Left ventricle myocardium inferior (tissue), 1 donor: ENCODE measurements around the gene SSNA1. TPM values are rescaled to one million over a fixed set of nuclear protein-coding genes. Genes with fewer than 3 reads are reported as not detected.

Experiments used
- microRNA-seq: library from miRNA; unstranded; fragments of <30 nt; microRNA quantifications from one replicate; pipeline ENCODE4 v1.2.0, GENCODE V29; 2020
- total RNA-seq: library from RNA; stranded (reverse); fragmentation: NEBNext Ultra II Directional; extraction: Animal tissue kit (Norgen Biotek cat#: 25700); gene quantifications from one replicate; pipeline ENCODE4 v1.2.1, GENCODE V29; 2021
- donor health status: DM: no; HTN: yes; CAD: no; lungs with severe emphysema.

Gene SSNA1
- total RNA-seq, 1 donor from 2014 or later: 72.3 TPM

Small RNA genes within 50 kb of the gene (microRNA-seq; reads per million reads assigned to microRNA genes)
- not detected for gene MIR3621

Other genes starting within 250 kb of the SSNA1 start
- gene FBXW5, start 243.9 kb upstream of the SSNA1 start, total RNA-seq: 157 TPM
- 3.6 TPM for gene C8G, start 243.4 kb upstream of the SSNA1 start, total RNA-seq
- gene LCN12, start 236.4 kb upstream of the SSNA1 start, total RNA-seq: 7.8 TPM
- gene PTGDS, start 211.2 kb upstream of the SSNA1 start, total RNA-seq: 3,579 TPM
- gene LCNL1, start 205.7 kb upstream of the SSNA1 start, total RNA-seq: 11.7 TPM
- gene PAXX, start 196.3 kb upstream of the SSNA1 start, total RNA-seq: 19.8 TPM
- 1.6 TPM for gene CLIC3, start 192.1 kb upstream of the SSNA1 start, total RNA-seq
- 29.9 TPM for gene ABCA2, start 160.4 kb upstream of the SSNA1 start, total RNA-seq
- gene FUT7, start 156.6 kb upstream of the SSNA1 start, total RNA-seq: not detected
- gene NPDC1, start 142.5 kb upstream of the SSNA1 start, total RNA-seq: 63.9 TPM
- 1.5 TPM for gene ENTPD2, start 134.6 kb upstream of the SSNA1 start, total RNA-seq
- 0.25 TPM for gene SAPCD2, start 118.1 kb upstream of the SSNA1 start, total RNA-seq
- gene UAP1L1, start 111.2 kb upstream of the SSNA1 start, total RNA-seq: 11.5 TPM
- gene MAN1B1, start 101.7 kb upstream of the SSNA1 start, total RNA-seq: 20.6 TPM
- 130 TPM for gene DPP7, start 73.9 kb upstream of the SSNA1 start, total RNA-seq
- gene GRIN1, start 49.5 kb upstream of the SSNA1 start, total RNA-seq: not detected
- not detected for gene LRRC26, start 18.6 kb upstream of the SSNA1 start, total RNA-seq
- not detected for gene TMEM210, start 16.6 kb upstream of the SSNA1 start, total RNA-seq
- 34.7 TPM for gene ANAPC2, start 116 bp upstream of the SSNA1 start, total RNA-seq
- gene TPRN, start 12.1 kb downstream of the SSNA1 start, total RNA-seq: 18.0 TPM
- 47.6 TPM for gene TMEM203, start 17.0 kb downstream of the SSNA1 start, total RNA-seq
- 6.5 TPM for gene NDOR1, start 17.0 kb downstream of the SSNA1 start, total RNA-seq
- 31.5 TPM for gene RNF208, start 33.6 kb downstream of the SSNA1 start, total RNA-seq
- 0.27 TPM for gene CYSRT1, start 36.5 kb downstream of the SSNA1 start, total RNA-seq
- gene RNF224, start 38.8 kb downstream of the SSNA1 start, total RNA-seq: not detected
- gene SLC34A3, start 42.2 kb downstream of the SSNA1 start, total RNA-seq: not detected
- 463 TPM for gene TUBB4B, start 52.6 kb downstream of the SSNA1 start, total RNA-seq
- 0.58 TPM for gene STPG3, start 62.6 kb downstream of the SSNA1 start, total RNA-seq
- 35.2 TPM for gene NELFB, start 66.7 kb downstream of the SSNA1 start, total RNA-seq
- 16.3 TPM for gene TOR4A, start 89.0 kb downstream of the SSNA1 start, total RNA-seq
- gene NRARP, start 113.6 kb downstream of the SSNA1 start, total RNA-seq: 5.1 TPM
- gene EXD3, start 234.5 kb downstream of the SSNA1 start, total RNA-seq: 9.2 TPM
- gene NOXA1, start 234.7 kb downstream of the SSNA1 start, total RNA-seq: 2.0 TPM